NCI-H1930 (cell line): Measurements from ENCODE around the gene FREM2.

Source experiments
- DNase-seq, 2 experiments: peaks; one replicate each; lab custom pipeline; 2025; lab: John Stamatoyannopoulos, UW

FREM2 gene

GRCh38 chr13:38824342-38824741, 137.5 kb downstream of the FREM2 start:
- no peak for DNase-seq

- DNase-seq, result no peak
These were observed 139.4 kb downstream of the FREM2 start for GRCh38 chr13:38826182-38826813.

DNA sequence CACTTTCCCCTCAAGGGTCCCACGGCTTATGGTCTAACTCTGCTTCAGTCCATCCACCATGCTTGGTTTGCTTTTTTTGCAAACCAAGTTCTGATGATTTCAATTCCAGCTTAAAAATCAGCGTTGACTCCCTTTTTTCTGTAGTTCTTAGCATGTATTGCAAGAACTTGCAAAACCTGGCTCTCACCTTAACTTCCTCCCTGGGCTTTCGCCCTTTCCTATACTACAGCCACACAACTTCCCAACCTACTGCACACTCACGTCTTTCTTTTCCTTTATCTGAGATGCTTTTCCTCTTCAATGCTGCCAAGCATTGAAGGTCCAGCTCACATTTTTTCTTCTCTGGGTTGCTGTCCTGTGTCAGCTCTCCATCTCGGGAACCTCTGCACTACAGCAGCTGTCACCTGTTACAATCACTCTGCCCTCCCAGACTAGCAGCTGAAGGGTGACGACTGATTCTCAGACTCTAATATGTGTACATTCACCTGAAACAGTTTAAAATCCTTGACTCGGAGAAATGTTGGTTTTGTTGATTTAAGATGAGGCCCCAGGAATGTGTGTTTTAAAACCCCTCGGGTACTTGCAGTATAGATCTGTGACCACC, 143.7 kb downstream of the FREM2 start:
- DNase-seq, result no peak

DNA sequence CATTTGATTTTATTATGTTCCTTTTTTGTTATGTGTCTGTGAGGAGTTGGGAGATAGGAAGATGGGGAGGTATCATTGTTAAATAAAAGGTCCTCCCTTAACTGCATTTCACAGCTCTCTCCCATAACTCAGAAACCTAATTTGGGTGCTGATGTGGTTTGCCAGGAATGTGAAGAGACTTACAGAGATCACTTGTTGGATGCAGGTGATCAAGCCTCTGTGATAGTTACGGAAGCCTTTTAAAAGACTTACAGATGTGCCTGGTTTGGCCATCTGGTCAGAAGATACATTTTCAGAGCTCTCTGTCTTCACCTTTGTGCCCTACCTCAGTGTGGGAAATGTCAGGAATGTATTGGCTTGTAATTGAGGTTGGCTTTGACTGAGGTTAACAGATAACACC, 157.7 kb downstream of the FREM2 start:
- DNase-seq, result no peak

GRCh38 chr13:38848360-38848759, 161.5 kb downstream of the FREM2 start:
- DNase-seq, result no peak

- DNase-seq, result no peak
These were observed 162.4 kb downstream of the FREM2 start for GRCh38 chr13:38849315-38849714.

GRCh38 chr13:38850868-38851626, 164.2 kb downstream of the FREM2 start:
- DNase-seq, result no peak

- peak; percentile 43 to 82 for DNase-seq
These were observed 167.3 kb downstream of the FREM2 start for GRCh38 chr13:38854226-38854625.

- no peak for DNase-seq
These were observed 169.2 kb downstream of the FREM2 start for GRCh38 chr13:38856065-38856464.

GRCh38 chr13:38862443-38862842, 175.6 kb downstream of the FREM2 start:
- DNase-seq, result no peak

GRCh38 chr13:38863536-38863935, 176.7 kb downstream of the FREM2 start:
- no peak for DNase-seq

- no peak for DNase-seq
These were observed 179.8 kb downstream of the FREM2 start for GRCh38 chr13:38866649-38867048.

GRCh38 chr13:38868399-38868798, 181.5 kb downstream of the FREM2 start:
- DNase-seq, result no peak

- no peak for DNase-seq
These were observed 182.0 kb downstream of the FREM2 start for GRCh38 chr13:38868870-38869269.

- no peak for DNase-seq
These were observed 184.4 kb downstream of the FREM2 start for GRCh38 chr13:38871275-38871674.

- peak; percentile 26 to 32 for DNase-seq
These were observed 185.8 kb downstream of the FREM2 start for GRCh38 chr13:38872693-38873092.

DNA sequence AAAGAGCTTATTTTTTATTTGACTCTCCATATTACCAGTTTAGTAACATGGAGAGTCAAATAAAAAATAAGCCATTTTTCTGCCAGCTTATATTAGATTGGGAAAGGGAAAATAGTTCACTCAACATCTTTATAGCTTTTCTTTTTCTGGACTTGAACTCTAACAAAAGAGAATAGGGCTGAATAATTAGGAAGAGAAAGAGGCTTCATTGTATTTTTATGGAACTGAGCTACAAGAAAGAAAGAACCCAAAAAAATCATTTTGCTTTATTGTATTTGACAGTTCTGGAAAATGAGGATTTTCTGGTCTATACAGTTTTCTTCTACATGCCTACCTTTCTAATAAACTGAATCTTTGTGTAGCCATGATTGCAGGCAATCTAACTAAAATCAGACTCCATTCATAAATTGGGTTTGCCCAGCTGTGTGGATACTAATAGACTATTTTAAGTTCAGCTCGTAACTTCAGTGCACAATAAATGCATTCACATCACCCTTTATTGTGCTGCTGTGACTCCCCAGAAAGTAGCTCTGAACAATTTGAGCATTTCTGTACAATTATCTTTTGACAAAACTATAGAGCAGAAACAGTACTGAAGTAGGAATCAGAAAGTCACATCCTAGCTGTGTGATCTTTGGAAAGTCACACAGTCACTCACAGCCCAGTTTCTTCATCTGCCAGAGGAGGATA, 188.5 kb downstream of the FREM2 start:
- DNase-seq, result peak; percentile 62 to 65

- no peak for DNase-seq
These were observed 192.4 kb downstream of the FREM2 start for GRCh38 chr13:38879278-38879677.

- no peak for DNase-seq
These were observed 192.9 kb downstream of the FREM2 start for GRCh38 chr13:38879786-38880185.

DNA sequence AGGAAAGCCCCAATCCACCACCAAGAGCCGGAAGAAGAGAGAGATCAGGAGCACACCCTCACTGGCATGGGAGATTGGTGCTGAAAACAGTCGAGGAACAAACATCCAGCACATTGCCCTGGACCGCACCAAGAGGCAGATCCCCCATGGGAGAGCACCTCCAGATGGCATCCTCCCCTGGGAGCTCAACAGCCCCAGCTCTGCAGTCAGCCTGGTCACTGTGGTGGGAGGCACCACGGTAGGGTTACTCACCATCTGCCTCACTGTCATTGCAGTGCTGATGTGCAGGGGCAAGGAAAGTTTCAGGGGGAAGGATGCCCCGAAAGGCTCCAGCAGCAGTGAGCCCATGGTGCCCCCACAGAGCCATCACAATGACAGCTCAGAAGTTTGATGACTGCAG, 193.5 kb downstream of the FREM2 start:
- no peak for DNase-seq

- DNase-seq, result no peak
These were observed 196.9 kb downstream of the FREM2 start for GRCh38 chr13:38883783-38884182.

GRCh38 chr13:38888309-38888708, 201.4 kb downstream of the FREM2 start:
- no peak for DNase-seq

DNA sequence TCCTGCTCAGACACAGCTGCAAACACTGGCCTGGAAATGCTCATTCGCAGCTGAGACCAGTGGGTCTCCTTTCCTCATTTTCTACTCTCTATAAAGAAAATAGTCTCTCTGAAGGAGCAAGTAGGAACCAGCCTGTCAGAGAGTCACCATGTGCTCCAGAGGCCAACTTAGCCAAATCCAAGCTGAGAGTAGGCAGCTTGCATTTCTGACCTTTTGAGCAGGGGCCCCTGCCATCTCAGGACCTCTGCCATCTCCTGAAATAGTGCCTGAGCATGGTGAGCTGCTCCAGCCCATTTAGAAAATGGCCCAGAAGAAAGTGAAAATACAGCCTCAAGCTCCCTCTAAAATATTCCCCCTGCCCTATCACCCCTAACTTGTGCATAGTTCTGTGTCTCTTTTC, 208.2 kb downstream of the FREM2 start:
- DNase-seq, result no peak
